Activated CD8-positive, alpha-beta memory T cell treated with anti-CD3 and anti-CD28 coated beads for 4 hours (primary cell): ENCODE results near the gene DKK1.
"Not testable (repeated sequence)": the region's sequence is repeated elsewhere in the genome, so short reads cannot be mapped to it uniquely, and the experiment has no call there.

ENCODE experiments used
- DNase-seq, 2 donors: peaks; one replicate each; pipeline ENCODE4 v3.0.0-alpha.2; 2020; ENCODE audit warnings: low read depth in 2 of 2

DKK1 gene

GRCh38 chr10:52318136-52318701 is 4.1 kb downstream of the DKK1 start:
- no peak for DNase-seq

- no peak for DNase-seq
Measured at GRCh38 chr10:52318822-52319464, 4.9 kb downstream of the DKK1 start.

GRCh38 chr10:52319926-52320325 is 5.8 kb downstream of the DKK1 start:
- no peak for DNase-seq

GRCh38 chr10:52322323-52322722 is 8.2 kb downstream of the DKK1 start:
- no peak for DNase-seq

GRCh38 chr10:52322936-52323335 is 8.9 kb downstream of the DKK1 start:
- DNase-seq, result no peak

- no peak for DNase-seq
Measured at GRCh38 chr10:52326382-52326781, 12.3 kb downstream of the DKK1 start.

GRCh38 chr10:52331638-52332364 is 17.7 kb downstream of the DKK1 start:
- no peak for DNase-seq

GRCh38 chr10:52332815-52333214 is 18.7 kb downstream of the DKK1 start:
- DNase-seq, result no peak

GRCh38 chr10:52334595-52334994 is 20.5 kb downstream of the DKK1 start:
- DNase-seq, result no peak

- DNase-seq, result no peak
Measured at GRCh38 chr10:52335665-52336064, 21.6 kb downstream of the DKK1 start.

- DNase-seq, result no peak
Measured at GRCh38 chr10:52337225-52337624, 23.1 kb downstream of the DKK1 start.

GRCh38 chr10:52343439-52343838 is 29.4 kb downstream of the DKK1 start:
- DNase-seq, result no peak

GRCh38 chr10:52346394-52347326 is 32.6 kb downstream of the DKK1 start:
- no peak for DNase-seq

GRCh38 chr10:52347327-52347667 is 33.2 kb downstream of the DKK1 start:
- DNase-seq, result no peak

- no peak for DNase-seq
Measured at GRCh38 chr10:52348037-52348564, 34.0 kb downstream of the DKK1 start.

- DNase-seq, result no peak
Measured at GRCh38 chr10:52351914-52352330, 37.8 kb downstream of the DKK1 start.

- no peak for DNase-seq
Measured at GRCh38 chr10:52353205-52353604, 39.1 kb downstream of the DKK1 start.

- no peak for DNase-seq
Measured at GRCh38 chr10:52353960-52354394, 39.9 kb downstream of the DKK1 start.

- DNase-seq, result no peak
Measured at GRCh38 chr10:52357971-52358370, 43.9 kb downstream of the DKK1 start.

GRCh38 chr10:52359441-52359840 is 45.4 kb downstream of the DKK1 start:
- no peak for DNase-seq

- DNase-seq, result not testable (repeated sequence)
Measured at GRCh38 chr10:52365547-52366432, 51.7 kb downstream of the DKK1 start.
